PC-9 (cell line): ENCODE results near the gene OSBPL2. TPM values are rescaled to one million over a fixed set of nuclear protein-coding genes. Genes with fewer than 3 reads are reported as not detected.

ENCODE experiments used
- BruUV-seq: library from RNA; stranded (reverse); fragments of 400-500 nt; replicated peaks from 2 replicates; lab custom pipeline; 2021; lab: Mats Ljungman, UMichigan
- CTCF ChIA-PET: fragments of 300-600 bp; sonication (Branson Sonifier 250); formaldehyde crosslinking; loops from one replicate; lab custom pipeline; 2022; ENCODE audit warnings: antibody characterized with exemption; lab: Charles Lee
- POLR2A ChIA-PET: fragments of 300-600 bp; sonication (Branson Sonifier 250); formaldehyde crosslinking; loops from one replicate; lab custom pipeline; 2022; ENCODE audit warnings: antibody characterized with exemption; ENCODE audit not compliant: unreplicated experiment; lab: Charles Lee
- DNase-seq, 2 experiments: peaks; one replicate each; pipeline versions ENCODE4 v3.0.0 to v3.0.0-alpha.2; 2015 to 2022; ENCODE audit warnings: mixed read lengths in 1 of 2
- H2AFZ ChIP-seq: fragments of 200-600 bp; sonication (generic); 2 replicates; pipeline ENCODE4 v1.8.1; 2017; ENCODE audit warnings: antibody characterized with exemption
- H3F3A ChIP-seq: fragments of 200-600 bp; sonication (generic); 2 replicates; pipeline ENCODE4 v1.8.1; 2017; ENCODE audit warnings: antibody characterized with exemption, mild to moderate bottlenecking, low read depth; ENCODE audit not compliant: insufficient read depth
- H3K27ac ChIP-seq: fragments of 200-600 bp; sonication (generic); 2 replicates; pipeline ENCODE4 v1.6.1; 2016; ENCODE audit warnings: mixed run types
- H3K27me3 ChIP-seq: fragments of 200-600 bp; sonication (generic); 2 replicates; pipeline ENCODE4 v1.6.1; 2016; ENCODE audit warnings: low read depth, mixed run types; ENCODE audit not compliant: insufficient read depth
- H3K36me3 ChIP-seq: fragments of 200-600 bp; sonication (generic); 2 replicates; pipeline ENCODE4 v1.6.1; 2016; ENCODE audit warnings: low read depth, mixed run types
- H3K4me1 ChIP-seq: fragments of 200-600 bp; sonication (generic); replicated peaks from 2 replicates; pipeline ENCODE4 v1.6.1; 2016; ENCODE audit warnings: mixed run types; ENCODE audit not compliant: insufficient read depth
- H3K4me2 ChIP-seq: fragments of 200-600 bp; sonication (generic); 2 replicates; pipeline ENCODE4 v1.6.1; 2017; ENCODE audit warnings: mixed run types
- H3K4me3 ChIP-seq: fragments of 200-600 bp; sonication (generic); 2 replicates; pipeline ENCODE4 v1.6.1; 2016; ENCODE audit warnings: mixed run types
- H3K79me2 ChIP-seq: fragments of 200-600 bp; sonication (generic); 2 replicates; pipeline ENCODE4 v1.6.1; 2017; ENCODE audit warnings: low read depth, mixed run types
- H3K9me2 ChIP-seq: fragments of 200-600 bp; sonication (generic); 2 replicates; pipeline ENCODE4 v1.8.1; 2017; ENCODE audit warnings: mild to moderate bottlenecking; ENCODE audit not compliant: insufficient read depth
- H3K9me3 ChIP-seq: fragments of 200-600 bp; sonication (generic); 2 replicates; pipeline ENCODE4 v1.8.1; 2016; ENCODE audit warnings: low read depth; ENCODE audit not compliant: insufficient read depth
- H4K20me1 ChIP-seq: fragments of 200-600 bp; sonication (generic); 2 replicates; pipeline ENCODE4 v1.8.1; 2017; ENCODE audit not compliant: insufficient read depth
- CTCF ChIP-seq: fragments of 200-600 bp; sonication (generic); conservative IDR thresholded peaks from 2 replicates; pipeline ENCODE4 v1.6.1; 2017; ENCODE audit warnings: mixed run types, antibody characterized with exemption, mild to moderate bottlenecking, moderate library complexity
- EZH2 ChIP-seq: fragments of 200-600 bp; sonication (generic); IDR thresholded peaks from 2 replicates; pipeline ENCODE4 v1.8.0; 2017; ENCODE audit warnings: antibody characterized with exemption, low read depth
- intact Hi-C: fragments of 100-400 bp; cut with micrococcal nuclease; formaldehyde crosslinking; loops from one replicate; pipeline ENCODE4 v1.10.0; 2022; ENCODE audit not compliant: unreplicated experiment
- total RNA-seq: library from RNA; stranded (reverse); gene quantifications from 2 replicates; pipeline ENCODE4 v1.2.3, GENCODE V29; 2021

Gene OSBPL2
- total RNA-seq, 1 experiment from 2014 or later: 84.8 TPM

- POLR2A ChIA-PET: no interaction called here
- Histone ChIP-seq H2AFZ (no peak overlapping the region), H3K36me3 (no peaks in the 10 kb centered on the region)
These were observed 7.6 kb upstream of the OSBPL2 start for GRCh38 chr20:62230696-62231095.

GRCh38 chr20:62231292-62231691 is 7.0 kb upstream of the OSBPL2 start:
- Histone ChIP-seq H3K4me2 (no peak overlapping the region), H4K20me1 (no peaks in the 10 kb centered on the region), H3K9me2 (no peaks in the 10 kb centered on the region), H3K4me1 (peaks cover 21% of the 10 kb centered on the region), H2AFZ (no peak overlapping the region), H3K79me2 (no peaks in the 10 kb centered on the region), H3K27me3 (peaks cover 11% of the 10 kb centered on the region), H3K36me3 (no peaks in the 10 kb centered on the region), H3K27ac (no peak overlapping the region), H3F3A (peaks cover 14% of the 10 kb centered on the region; the same call in 1 of the 2 replicates), H3K9me3 (no peaks in the 10 kb centered on the region), H3K4me3 (no peak overlapping the region)
- CTCF ChIA-PET: no interaction called here
- intact Hi-C loops: no loop called here
- no peak for TF ChIP-seq EZH2
- TF ChIP-seq CTCF: no peak
- POLR2A ChIA-PET: no interaction called here
- DNase-seq: no peak
- BruUV-seq: no TSS peak

More at GRCh38 chr20:62230696-62231095, 7.6 kb upstream of the OSBPL2 start:
- BruUV-seq: no TSS peak
- no peak overlapping the region for H3K27ac ChIP-seq
- no peaks in the 10 kb centered on the region for H3K79me2 ChIP-seq
- TF ChIP-seq EZH2: no peak
- TF ChIP-seq CTCF: no peak
- H3K4me1 ChIP-seq: peaks cover 21% of the 10 kb centered on the region
- H4K20me1 ChIP-seq: no peaks in the 10 kb centered on the region
- DNase-seq: no peak
- H3F3A ChIP-seq: peaks cover 14% of the 10 kb centered on the region; the same call in 1 of the 2 replicates
- no peaks in the 10 kb centered on the region for H3K9me3 ChIP-seq
- no peak overlapping the region for H3K4me2 ChIP-seq
- intact Hi-C loops: no loop called here
- no peaks in the 10 kb centered on the region for H3K9me2 ChIP-seq
- no peak overlapping the region for H3K4me3 ChIP-seq
- CTCF ChIA-PET: no interaction called here
- peaks cover 17% of the 10 kb centered on the region for H3K27me3 ChIP-seq

- no peak overlapping the region for H2AFZ ChIP-seq
- BruUV-seq: no TSS peak
- DNase-seq: peak; percentile 89 to 91
- H3K9me3 ChIP-seq: no peaks in the 10 kb centered on the region
- ChIA-PET POLR2A (no interaction called here), CTCF (interaction anchor here (0.6 kb wide), 2 partner anchors 33 to 44 kb away, joined by 4 to 13 read pairs; no protein-coding TSS in a partner anchor)
- 0 out of 2 replicates have a peak overlapping the region, but pooled peaks have one; percentile 2 for H3K27ac ChIP-seq
- no peaks in the 10 kb centered on the region for H3K9me2 ChIP-seq
- H3K4me1 ChIP-seq: peaks cover 22% of the 10 kb centered on the region
- H3K36me3 ChIP-seq: no peaks in the 10 kb centered on the region
- H3K79me2 ChIP-seq: no peaks in the 10 kb centered on the region
- H4K20me1 ChIP-seq: no peaks in the 10 kb centered on the region
- H3K27me3 ChIP-seq: peaks cover 2% of the 10 kb centered on the region; the same call in 1 of the 2 replicates
- no peak overlapping the region for H3K4me3 ChIP-seq
- no peak for TF ChIP-seq CTCF
- TF ChIP-seq EZH2: no peak
- intact Hi-C loops: no loop called here
- H3F3A ChIP-seq: peaks cover 14% of the 10 kb centered on the region; the same call in 1 of the 2 replicates
- peak overlapping the region; percentile 57 for H3K4me2 ChIP-seq
These were observed 6.1 kb upstream of the OSBPL2 start for GRCh38 chr20:62232194-62232593.
